Measurements from ENCODE around the gene SLC8B1. TPM values are rescaled to one million over a fixed set of nuclear protein-coding genes. Genes with fewer than 3 reads are reported as not detected.

SLC8B1 gene
- total RNA-seq, 1 donor from 2014 or later: 42.2 TPM

GRCh38 chr12:113277511-113277910, 57.4 kb downstream of the SLC8B1 start:
- intact Hi-C loops (cut with DNase I): no loop called here
- peaks cover 9 to 61% of the 10 kb centered on the region in 2 donors for H3K36me3 ChIP-seq
- no peak for DNase-seq (ENCODE audit: extremely low spot score in 2 of 2)

GRCh38 chr12:113276946-113277500, 57.9 kb downstream of the SLC8B1 start:
- TF ChIP-seq POLR2A (IDR thresholded peaks at IDR 0.05): no peak
- TF ChIP-seq CTCF (IDR thresholded peaks at IDR 0.05): no peak
- no peak for TF ChIP-seq POLR2AphosphoS5 (IDR thresholded peaks at IDR 0.05; ENCODE audit: insufficient read depth in 1 of 2, low read depth in 1 of 2)
- DNase-seq (ENCODE audit: extremely low spot score in 2 of 2): no peak
- H3K9me3 ChIP-seq: no peaks in the 10 kb centered on the region
- intact Hi-C loops (cut with DNase I): no loop called here
- no peak overlapping the region for H3K4me3 ChIP-seq
- H3K4me1 ChIP-seq: peaks cover 12% of the 10 kb centered on the region
- peaks cover 9 to 61% of the 10 kb centered on the region in 2 donors for H3K36me3 ChIP-seq
- no peaks in the 10 kb centered on the region for H3K27me3 ChIP-seq
- H3K27ac ChIP-seq: no peak overlapping the region

More at GRCh38 chr12:113277511-113277910, 57.4 kb downstream of the SLC8B1 start:
- Histone ChIP-seq H3K4me1 (peaks cover 8% of the 10 kb centered on the region), H3K4me3 (no peak overlapping the region), H3K27ac (no peak overlapping the region), H3K9me3 (no peaks in the 10 kb centered on the region), H3K27me3 (no peaks in the 10 kb centered on the region)
- no peak for TF ChIP-seq POLR2A (IDR thresholded peaks at IDR 0.05)
- no peak for TF ChIP-seq CTCF (IDR thresholded peaks at IDR 0.05)
- TF ChIP-seq POLR2AphosphoS5 (IDR thresholded peaks at IDR 0.05; ENCODE audit: insufficient read depth in 1 of 2, low read depth in 1 of 2): no peak

- Histone ChIP-seq H3K4me3 (no peak overlapping the region), H3K4me1 (peaks cover 16% of the 10 kb centered on the region), H3K36me3 (peaks cover 9 to 58% of the 10 kb centered on the region in 2 donors), H3K27ac (no peak overlapping the region), H3K27me3 (no peaks in the 10 kb centered on the region), H3K9me3 (no peaks in the 10 kb centered on the region)
- no peak for TF ChIP-seq POLR2A (IDR thresholded peaks at IDR 0.05)
- TF ChIP-seq POLR2AphosphoS5 (IDR thresholded peaks at IDR 0.05; ENCODE audit: insufficient read depth in 1 of 2, low read depth in 1 of 2): no peak
- no peak for TF ChIP-seq CTCF (IDR thresholded peaks at IDR 0.05)
- DNase-seq (ENCODE audit: extremely low spot score in 2 of 2): no peak
- intact Hi-C loops (cut with DNase I): no loop called here
Observed at GRCh38 chr12:113276306-113276705, 58.6 kb downstream of the SLC8B1 start.

GRCh38 chr12:113274848-113275247, 60.1 kb downstream of the SLC8B1 start:
- H3K9me3 ChIP-seq: no peaks in the 10 kb centered on the region
- no peak overlapping the region for H3K4me3 ChIP-seq
- H3K27me3 ChIP-seq: no peaks in the 10 kb centered on the region
- TF ChIP-seq POLR2AphosphoS5 (IDR thresholded peaks at IDR 0.05; ENCODE audit: insufficient read depth in 1 of 2, low read depth in 1 of 2): no peak
- TF ChIP-seq CTCF (IDR thresholded peaks at IDR 0.05): no peak
- no peak for TF ChIP-seq POLR2A (IDR thresholded peaks at IDR 0.05)
- intact Hi-C loops (cut with DNase I): loop anchor here (5.0 kb wide), 1 partner anchor 62 kb away; the partner anchor contains the start of gene SLC8B1
- peaks cover 0 to 57% of the 10 kb centered on the region in 2 donors for H3K36me3 ChIP-seq
- peaks cover 25% of the 10 kb centered on the region for H3K4me1 ChIP-seq
- H3K27ac ChIP-seq: no peak overlapping the region
- no peak for DNase-seq (ENCODE audit: extremely low spot score in 2 of 2)

- Histone ChIP-seq H3K27me3 (no peaks in the 10 kb centered on the region), H3K36me3 (peaks cover 0 to 61% of the 10 kb centered on the region in 2 donors), H3K4me1 (peaks cover 25% of the 10 kb centered on the region), H3K4me3 (no peak overlapping the region), H3K27ac (peak overlapping the region; percentile 84), H3K9me3 (no peaks in the 10 kb centered on the region)
- intact Hi-C loops (cut with DNase I): loop anchor here (5.0 kb wide), 1 partner anchor 64 kb away; the partner anchor contains the start of gene SLC8B1
- no peak for DNase-seq (ENCODE audit: extremely low spot score in 2 of 2)
- TF ChIP-seq POLR2AphosphoS5 (IDR thresholded peaks at IDR 0.05; ENCODE audit: insufficient read depth in 1 of 2, low read depth in 1 of 2) (no peak), CTCF (IDR thresholded peaks at IDR 0.05) (no peak), POLR2A (IDR thresholded peaks at IDR 0.05) (no peak)
Observed at GRCh38 chr12:113273053-113273725, 61.7 kb downstream of the SLC8B1 start.

Data from vagina (tissue), 2 donors.